GM19467 (cell line): ENCODE data around the gene C11orf52.

ENCODE experiments used
- ATAC-seq: cut with Tn5 transposase; IDR thresholded peaks from one replicate; pipeline ENCODE4 v1.9.1; 2021; ENCODE audit warnings: mild to moderate bottlenecking, moderate library complexity; ENCODE audit not compliant: unreplicated experiment

Gene C11orf52

DNA sequence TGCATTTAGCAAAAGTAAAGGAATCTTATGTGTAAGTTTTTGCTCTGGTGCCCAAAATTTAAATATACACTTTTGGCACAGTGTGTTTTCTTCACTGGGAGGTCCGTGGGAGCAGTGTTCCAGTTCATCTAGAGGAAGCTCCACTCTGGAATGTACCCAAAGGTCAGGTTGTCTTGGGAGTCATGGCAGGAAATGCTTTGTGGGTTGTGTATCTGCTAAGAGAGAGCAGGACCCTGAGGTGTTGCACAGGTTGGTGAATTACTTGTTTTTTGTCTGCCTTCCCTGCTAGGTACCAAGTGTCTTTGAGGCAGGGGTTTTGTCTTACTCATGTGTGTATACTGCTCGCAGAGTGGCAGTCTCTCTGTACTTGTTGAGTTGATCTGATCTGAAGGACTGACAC lies 55.7 kb downstream of the C11orf52 start:
- no peak for ATAC-seq

DNA sequence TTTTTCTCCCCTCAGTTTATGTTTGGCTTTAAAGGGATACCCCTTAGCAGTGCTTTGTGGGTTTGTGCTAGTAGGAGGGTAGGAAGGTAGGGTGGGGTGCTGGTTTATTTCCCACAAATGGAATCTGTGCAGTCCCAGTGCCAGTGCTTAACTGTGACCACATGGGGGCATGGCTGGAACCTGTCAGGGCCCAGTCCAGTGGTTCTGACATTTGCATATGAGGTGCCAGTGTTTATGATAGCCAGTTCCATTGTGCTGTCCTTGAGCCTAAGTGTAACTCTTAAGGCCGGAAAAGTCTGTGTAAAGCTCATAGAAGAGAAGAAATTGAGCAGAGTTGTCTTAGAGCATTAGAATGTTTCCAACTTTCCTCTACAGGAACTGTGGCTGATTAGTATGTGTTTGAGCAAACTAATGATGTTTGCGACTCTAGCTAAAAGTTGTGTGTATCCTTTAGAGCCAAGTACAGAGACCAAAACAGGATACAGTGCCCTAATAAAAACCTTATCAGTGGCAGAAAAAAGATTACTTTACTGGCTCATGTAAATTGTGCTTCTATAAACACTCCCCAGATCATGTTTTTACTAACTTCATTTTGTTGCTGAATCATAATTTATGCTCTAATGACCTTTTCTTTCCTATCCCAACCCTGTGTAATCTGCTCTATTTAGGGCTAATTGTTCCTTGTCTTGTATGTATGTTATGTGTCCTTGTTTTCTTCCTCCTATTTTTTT lies 56.5 kb downstream of the C11orf52 start:
- ATAC-seq = no peak

DNA sequence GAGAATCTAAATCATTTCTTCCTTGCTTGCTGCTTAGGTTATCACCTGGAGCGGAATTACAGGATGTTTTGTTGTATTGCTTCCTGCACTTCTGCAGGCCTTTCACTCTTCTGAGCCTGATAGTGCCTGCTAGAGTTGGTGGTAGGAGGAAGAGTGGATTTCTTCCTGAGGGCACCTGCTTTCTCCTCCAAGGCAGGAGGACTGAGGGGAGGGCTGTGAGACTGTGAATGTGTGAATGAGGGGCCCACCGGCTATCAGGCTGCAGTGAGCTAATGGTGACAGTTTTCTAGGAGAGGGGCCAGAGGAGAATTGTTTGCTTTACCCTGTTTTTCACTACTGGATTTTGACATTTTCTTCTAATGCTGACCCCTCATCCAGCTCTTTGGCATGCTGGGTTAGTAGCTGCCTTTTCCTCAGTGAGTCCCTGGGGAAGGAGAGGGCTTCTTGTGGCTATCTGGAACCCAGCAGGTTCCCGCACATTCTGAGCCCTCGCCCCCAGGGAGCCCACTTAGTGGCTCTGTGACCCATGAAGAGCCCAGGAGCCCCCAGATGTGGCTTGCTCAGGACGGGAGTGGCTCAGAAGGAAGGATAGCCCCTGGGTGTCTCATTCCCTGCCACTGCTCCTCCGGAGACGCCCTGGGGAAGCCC lies 57.5 kb downstream of the C11orf52 start:
- no peak for ATAC-seq
